GM18870 (cell line): Measurements from ENCODE around the gene RAE1.
"Not testable (repeated sequence)": the region's sequence is repeated elsewhere in the genome, so short reads cannot be mapped to it uniquely, and the experiment has no call there.

Experiments
- ATAC-seq: cut with Tn5 transposase; IDR thresholded peaks from one replicate; pipeline ENCODE4 v1.9.1; 2021; ENCODE audit warnings: moderate library complexity; ENCODE audit not compliant: unreplicated experiment

Gene RAE1

GRCh38 chr20:57325632-57326356 lies 25.3 kb upstream of the RAE1 start:
- no peak for ATAC-seq

- ATAC-seq: no peak
These were observed 24.2 kb upstream of the RAE1 start for GRCh38 chr20:57326667-57327455.

- no peak for ATAC-seq
These were observed 23.2 kb upstream of the RAE1 start for GRCh38 chr20:57327820-57328219.

GRCh38 chr20:57329608-57330221 lies 21.3 kb upstream of the RAE1 start, which contains the start of gene SPO11:
SPO11 (plus strand) TSS chr20:57329803; CDS start chr20:57329868, 65 bp downstream.
- no peak for ATAC-seq

GRCh38 chr20:57330998-57331397 lies 20.1 kb upstream of the RAE1 start:
- no peak for ATAC-seq

GRCh38 chr20:57332105-57333089 lies 18.7 kb upstream of the RAE1 start:
- no peak for ATAC-seq

- ATAC-seq: no peak
These were observed 15.7 kb upstream of the RAE1 start for GRCh38 chr20:57335392-57335791.

GRCh38 chr20:57341663-57342062 lies 9.4 kb upstream of the RAE1 start:
- ATAC-seq: no peak

GRCh38 chr20:57342829-57343228 lies 8.2 kb upstream of the RAE1 start:
- no peak for ATAC-seq

GRCh38 chr20:57346477-57346876 lies 4.6 kb upstream of the RAE1 start:
- ATAC-seq: no peak

- ATAC-seq: no peak
These were observed 3.7 kb upstream of the RAE1 start for GRCh38 chr20:57347393-57347792.

GRCh38 chr20:57348200-57348921 lies 2.7 kb upstream of the RAE1 start:
- ATAC-seq: not testable (repeated sequence)

GRCh38 chr20:57348922-57349574 lies 2.0 kb upstream of the RAE1 start:
- ATAC-seq: not testable (repeated sequence)

GRCh38 chr20:57350081-57350710 lies 859 bp upstream of the RAE1 start:
- ATAC-seq: no peak

- not testable (repeated sequence) for ATAC-seq
These were observed 371 bp upstream of the RAE1 start for GRCh38 chr20:57350726-57351041.

- ATAC-seq: no peak
These were observed 1.2 kb downstream of the RAE1 start for GRCh38 chr20:57352305-57352704.

- ATAC-seq: no peak
These were observed 2.3 kb downstream of the RAE1 start for GRCh38 chr20:57353351-57353750.

- no peak for ATAC-seq
These were observed 10.5 kb downstream of the RAE1 start for GRCh38 chr20:57361517-57361916.

- ATAC-seq: no peak
These were observed 13.4 kb downstream of the RAE1 start for GRCh38 chr20:57364451-57364850.
